HG03342 (cell line): ENCODE data around the gene CAMKK2.
"Not testable (repeated sequence)": the region's sequence is repeated elsewhere in the genome, so short reads cannot be mapped to it uniquely, and the experiment has no call there.

Experiments
- ATAC-seq: cut with Tn5 transposase; IDR thresholded peaks from one replicate; pipeline ENCODE4 v1.9.1; 2021; ENCODE audit warnings: mild to moderate bottlenecking, moderate library complexity; ENCODE audit not compliant: unreplicated experiment

Gene CAMKK2

GRCh38 chr12:121227294-121227693 is 69.2 kb downstream of the CAMKK2 start:
- peak; percentile 65 for ATAC-seq

DNA sequence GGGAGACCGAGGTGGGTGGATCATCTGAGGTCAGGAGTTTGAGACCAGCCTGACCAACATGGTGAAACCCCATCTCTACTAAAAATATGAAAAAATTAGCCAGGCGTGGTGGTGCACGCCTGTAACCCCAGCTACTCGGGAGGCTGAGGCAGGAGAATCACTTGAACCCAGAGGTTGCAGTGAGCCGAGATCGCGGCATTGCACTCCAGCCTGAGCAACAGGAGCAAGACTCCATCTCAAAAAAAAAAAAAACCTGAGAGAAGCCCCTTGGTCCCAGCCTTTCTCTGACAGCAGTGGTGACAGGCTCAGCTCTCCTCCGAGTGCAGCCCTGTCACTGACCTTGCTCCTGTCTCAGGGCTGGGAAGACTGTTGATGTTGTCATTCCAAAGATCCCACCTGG is 69.6 kb downstream of the CAMKK2 start:
- not testable (repeated sequence) for ATAC-seq

DNA sequence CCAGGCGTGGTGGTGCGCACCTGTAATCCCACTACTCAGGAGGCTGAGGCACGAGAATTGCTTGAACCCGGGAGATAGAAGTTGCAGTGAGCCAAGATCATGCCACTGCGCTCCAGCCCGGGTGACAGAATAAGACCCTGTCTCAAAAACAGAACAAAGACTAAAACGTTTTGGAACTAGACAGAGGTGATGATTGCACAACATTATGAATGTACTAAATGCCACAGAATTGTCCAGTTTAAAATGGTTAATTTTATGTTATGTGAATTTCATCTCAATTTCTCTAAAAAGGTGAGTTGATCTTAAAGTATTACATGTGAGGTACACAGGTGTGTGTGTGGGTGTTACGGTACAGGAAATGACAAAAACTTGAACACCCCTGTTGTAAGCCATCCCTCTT is 70.1 kb downstream of the CAMKK2 start:
- ATAC-seq, result no peak

- ATAC-seq, result no peak
Measured at GRCh38 chr12:121224591-121224990, 71.9 kb downstream of the CAMKK2 start.

- ATAC-seq, result no peak
Measured at GRCh38 chr12:121223292-121224285, 72.9 kb downstream of the CAMKK2 start.

GRCh38 chr12:121222847-121223246 is 73.7 kb downstream of the CAMKK2 start:
- no peak for ATAC-seq

DNA sequence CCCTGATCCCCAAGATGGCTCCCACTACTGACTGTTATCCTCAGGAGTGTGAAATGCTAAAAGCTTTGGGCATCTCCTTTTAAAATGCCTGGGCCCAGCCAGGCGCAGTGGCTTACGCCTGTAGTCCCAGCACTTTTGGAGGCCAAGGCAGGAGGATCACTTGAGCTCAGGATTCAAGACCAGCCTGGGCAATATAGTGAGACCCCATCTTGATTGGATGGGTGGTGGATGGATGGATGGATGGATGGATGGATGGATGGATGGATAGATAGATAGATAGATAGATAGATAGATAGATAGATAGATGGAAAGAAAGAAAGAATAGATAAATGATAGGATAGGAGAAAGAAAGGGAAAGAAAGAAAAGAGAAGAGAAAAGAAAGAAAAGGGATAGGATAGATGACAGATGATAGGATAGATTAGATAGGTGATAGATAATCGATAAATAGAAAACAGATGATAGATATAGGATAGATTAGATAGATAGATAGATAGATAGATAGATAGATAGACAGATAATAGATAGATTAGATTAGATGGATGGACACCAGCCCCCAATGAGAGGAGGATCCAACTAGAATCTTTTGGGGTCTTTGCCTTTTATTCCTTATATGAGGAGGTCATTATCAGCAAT is 77.0 kb downstream of the CAMKK2 start:
- ATAC-seq, result no peak

DNA sequence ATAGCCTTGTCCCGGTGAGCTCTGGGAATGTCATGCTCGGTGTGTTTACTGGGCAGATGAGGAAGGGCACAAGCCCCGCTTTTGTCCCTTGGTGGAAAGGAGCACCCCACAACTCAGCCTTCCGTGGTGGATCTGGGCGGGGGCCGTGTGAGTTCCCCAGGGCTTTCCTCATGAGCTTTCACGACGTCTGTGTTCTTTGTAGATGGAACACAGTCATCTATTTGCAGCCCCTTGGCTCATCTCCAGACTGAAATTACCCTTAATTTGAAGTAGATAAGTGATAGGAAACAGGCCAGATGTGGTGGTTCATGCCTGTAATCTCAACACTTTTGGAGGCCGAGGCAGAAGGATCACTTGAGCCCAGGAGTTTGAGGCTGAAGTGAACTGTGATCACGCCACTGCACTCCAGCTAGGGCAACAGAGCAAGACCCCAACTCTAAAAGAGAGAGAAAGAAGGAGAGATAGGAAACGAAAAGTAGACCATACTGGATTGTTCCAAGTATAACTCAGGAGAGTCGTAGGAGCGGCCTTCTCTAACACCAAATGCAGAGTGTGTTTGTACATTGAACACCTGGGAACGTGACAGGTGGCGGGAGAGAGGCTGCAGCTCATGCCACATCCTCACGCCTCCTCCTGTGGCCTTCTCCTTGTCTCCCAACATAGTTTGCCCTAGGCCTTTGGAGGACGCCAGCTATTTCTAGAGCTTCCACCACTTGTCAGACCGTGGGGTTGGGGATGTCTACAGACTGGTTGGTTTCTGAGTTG is 77.7 kb downstream of the CAMKK2 start:
- ATAC-seq, result no peak

DNA sequence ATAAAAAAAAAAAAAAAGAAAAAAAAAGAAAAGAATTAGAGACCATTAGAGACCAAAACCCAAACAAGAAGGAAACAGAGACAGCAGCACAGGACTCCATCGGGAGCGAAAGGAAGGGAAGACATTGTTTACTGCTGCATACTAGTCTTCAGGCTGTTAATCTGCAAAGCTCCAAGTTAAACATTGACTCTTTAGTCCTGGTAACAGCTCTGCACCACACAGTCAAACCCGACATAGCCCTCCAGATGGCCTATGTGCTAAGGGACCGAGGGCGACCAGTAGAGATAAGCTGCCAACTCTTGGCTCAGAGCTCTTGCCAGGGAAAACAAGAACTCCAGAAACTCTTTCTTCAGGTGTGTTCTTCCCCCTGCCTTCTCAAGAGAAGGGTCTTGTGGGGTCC is 78.7 kb downstream of the CAMKK2 start:
- no peak for ATAC-seq

GRCh38 chr12:121217063-121217462 is 79.4 kb downstream of the CAMKK2 start:
- ATAC-seq, result no peak

DNA sequence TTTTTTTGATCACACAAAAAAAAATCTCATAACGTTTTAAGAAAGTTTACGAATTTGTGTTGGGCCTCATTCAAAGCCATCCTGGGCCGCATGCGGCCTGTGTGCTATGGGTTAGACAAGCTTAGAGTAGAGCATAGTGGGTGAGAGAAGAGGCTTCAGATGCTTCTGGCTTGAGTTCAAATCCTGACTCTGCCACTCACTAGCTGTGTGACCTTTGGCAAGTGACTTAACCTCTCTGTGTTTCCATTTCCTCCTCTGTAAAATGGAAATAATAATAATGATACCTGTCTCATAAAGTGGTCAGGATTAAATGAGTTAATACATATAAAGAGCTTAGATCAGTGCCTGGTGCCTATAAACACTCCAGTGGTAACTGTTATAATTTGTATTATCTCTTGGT is 80.4 kb downstream of the CAMKK2 start:
- ATAC-seq, result no peak

DNA sequence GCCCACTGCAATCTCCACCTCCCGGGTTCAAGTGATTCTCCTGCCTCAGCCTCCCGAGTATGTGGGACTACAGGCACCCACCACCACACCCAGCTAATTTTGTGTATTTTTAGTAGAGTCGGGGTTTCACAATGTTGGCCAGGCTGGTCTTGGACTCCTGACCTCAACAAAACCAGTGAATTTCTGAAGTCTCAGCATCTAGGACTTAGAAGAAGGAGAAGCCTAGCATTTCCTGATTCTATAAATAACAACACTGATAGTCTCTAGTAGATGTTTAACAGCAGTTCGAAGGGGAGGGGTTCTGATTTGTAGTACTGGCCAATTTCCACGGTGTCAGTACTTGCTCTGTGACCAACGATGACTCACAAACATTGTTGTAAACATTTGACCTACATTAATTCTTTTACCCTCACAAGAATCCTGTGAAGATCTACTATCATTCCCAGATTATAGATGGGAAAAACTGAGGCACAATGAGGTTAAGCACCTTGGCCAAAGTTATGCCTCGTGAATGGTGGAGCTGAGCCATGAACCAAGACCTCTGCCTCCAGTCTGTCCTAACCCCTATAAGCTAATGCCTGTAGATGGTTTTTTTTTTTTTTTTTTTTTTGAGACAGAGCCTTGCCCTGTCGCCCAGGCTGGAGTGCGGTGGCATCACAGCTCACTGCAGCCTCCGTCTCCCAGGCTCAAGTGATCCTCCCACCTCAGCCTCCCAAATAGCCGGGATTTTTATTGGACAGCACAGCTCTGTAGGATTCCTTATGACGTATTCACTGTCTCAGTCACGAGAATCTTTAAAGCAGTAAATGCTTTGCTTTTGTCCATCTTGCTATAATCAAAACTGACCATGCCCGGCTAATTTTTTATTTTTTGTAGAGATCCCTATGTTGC is 81.4 kb downstream of the CAMKK2 start:
- no peak for ATAC-seq

DNA sequence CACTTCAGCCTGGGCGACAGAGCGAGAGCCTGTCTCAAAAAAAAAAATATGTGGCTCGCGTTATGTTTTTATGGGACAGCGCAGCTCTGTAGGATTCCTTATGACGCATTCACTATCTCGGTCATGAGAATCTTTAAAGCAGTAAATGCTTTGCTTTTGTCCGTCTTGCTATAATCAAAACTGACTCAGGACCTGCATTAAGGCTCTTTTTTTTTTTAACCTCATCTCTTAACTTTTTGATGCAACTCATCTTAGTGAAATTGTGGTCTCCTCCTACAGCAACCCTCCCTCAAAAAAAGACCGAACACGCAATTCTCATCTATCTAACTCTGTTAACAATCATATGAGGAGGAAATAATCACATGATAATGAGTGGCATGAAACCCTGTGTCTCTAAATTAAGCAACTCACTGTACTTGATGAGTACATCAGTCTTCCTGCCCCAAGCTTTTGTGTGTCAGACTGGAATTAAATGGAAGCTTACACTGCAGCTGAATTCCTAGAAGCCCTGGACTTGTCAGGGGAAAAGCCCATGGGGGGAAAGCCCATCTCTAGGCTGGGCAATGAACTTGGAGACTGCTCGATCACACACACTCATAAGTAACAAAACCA is 82.2 kb downstream of the CAMKK2 start:
- ATAC-seq, result no peak

- ATAC-seq, result no peak
Measured at GRCh38 chr12:121212875-121213274, 83.6 kb downstream of the CAMKK2 start.

- ATAC-seq, result peak; percentile 77
Measured at GRCh38 chr12:121209624-121210572, 86.6 kb downstream of the CAMKK2 start, which contains the start of gene P2RX4. Gene P2RX4, plus strand, starts transcription at chr12:121210129. Its CDS starts 36 bp downstream, at chr12:121210165.

DNA sequence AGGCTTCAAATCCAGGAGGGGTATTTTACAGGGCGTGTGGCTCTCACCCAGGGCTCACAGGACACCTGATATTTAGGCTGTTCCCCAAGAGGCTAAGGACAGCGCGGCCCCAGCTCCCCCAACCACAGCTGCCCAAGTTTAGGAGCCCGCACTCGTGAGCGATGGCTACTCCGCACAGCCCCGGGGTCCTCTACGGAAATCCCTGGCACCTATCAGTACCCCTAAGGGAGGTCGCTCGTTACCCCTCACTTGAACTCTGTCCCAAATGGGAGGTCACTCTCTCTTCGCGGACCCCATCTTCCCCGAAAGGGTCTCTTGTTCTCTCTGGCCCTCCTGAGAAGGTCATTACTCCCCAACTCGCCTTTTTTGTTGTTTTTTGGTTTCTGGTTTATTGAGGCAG is 87.3 kb downstream of the CAMKK2 start:
- ATAC-seq, result no peak

- not testable (repeated sequence) for ATAC-seq
Measured at GRCh38 chr12:121208571-121208970, 87.9 kb downstream of the CAMKK2 start.

DNA sequence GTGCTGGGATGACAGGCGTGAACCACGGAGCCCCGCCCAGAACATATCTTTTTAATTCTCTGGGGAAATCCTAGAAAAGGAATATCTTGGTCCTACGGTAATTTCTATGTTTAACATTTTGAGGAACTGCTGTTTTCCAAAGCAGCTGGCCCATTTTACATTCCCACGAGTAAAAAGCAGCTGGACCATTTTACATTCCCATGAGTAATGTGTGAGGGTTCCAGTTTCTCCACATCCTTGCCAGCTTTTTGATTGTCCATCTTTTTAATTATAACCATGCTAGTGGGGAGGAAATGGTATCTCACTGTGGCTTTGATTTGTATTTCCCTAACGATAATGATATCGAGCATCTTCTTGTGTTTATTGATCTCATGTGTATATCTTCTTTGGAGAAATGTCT is 91.0 kb downstream of the CAMKK2 start:
- no peak for ATAC-seq

GRCh38 chr12:121203482-121203881 is 93.0 kb downstream of the CAMKK2 start:
- ATAC-seq, result no peak
